RPMI7951 (cell line): Measurements from ENCODE around the gene PLIN4. TPM values are rescaled to one million over a fixed set of nuclear protein-coding genes. Genes with fewer than 3 reads are reported as not detected.

Experiments
- DNase-seq: peaks from one replicate; pipeline ENCODE4 v3.0.0-alpha.2; 2012; ENCODE audit warnings: low read depth
- total RNA-seq: library from RNA; depleted of rRNA; stranded (reverse); fragments of >200 nt; shearing (Covaris generic); gene quantifications from 2 replicates; pipeline ENCODE4 v1.2.3, GENCODE V29; 2014

Gene PLIN4
- total RNA-seq, 1 experiment from 2014 or later: not detected

DNA sequence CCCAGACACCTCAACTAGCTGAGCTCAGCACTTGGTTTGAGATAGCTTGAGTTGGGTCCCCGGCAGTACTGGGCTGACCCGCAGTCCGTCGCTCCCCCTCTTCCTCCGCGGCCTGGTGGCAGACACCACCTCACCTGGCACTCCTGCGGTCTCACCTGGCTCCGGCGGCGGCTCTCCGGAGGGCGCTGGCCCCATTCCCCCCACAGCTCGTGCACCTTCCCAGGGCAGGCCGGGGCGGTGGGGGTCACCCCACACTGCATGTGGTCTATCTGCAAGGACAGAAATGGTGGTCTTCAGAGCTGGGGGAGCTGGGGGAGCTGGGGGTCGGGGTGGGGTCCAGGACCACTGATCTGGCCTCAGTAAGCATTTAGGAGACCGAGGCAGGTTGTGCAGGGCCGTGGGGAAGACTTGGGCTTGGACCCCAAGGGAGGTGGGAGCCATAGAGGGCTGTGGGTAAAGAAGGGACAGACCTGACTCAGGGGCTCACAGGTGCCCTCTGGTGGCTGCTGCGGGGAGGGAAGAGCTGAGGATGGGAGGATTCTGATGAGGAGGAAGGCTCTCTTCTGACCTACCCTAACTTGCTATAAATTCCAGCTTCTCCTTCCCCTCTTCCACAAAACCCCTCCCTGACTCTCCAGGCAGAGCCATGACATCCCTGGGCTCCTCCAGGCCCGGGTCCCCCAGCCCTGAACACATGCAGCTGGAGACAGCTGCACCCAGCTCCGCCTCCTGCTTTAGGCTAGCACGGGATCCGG lies 6.7 kb upstream of the PLIN4 start:
- DNase-seq: peak; percentile 42

DNA sequence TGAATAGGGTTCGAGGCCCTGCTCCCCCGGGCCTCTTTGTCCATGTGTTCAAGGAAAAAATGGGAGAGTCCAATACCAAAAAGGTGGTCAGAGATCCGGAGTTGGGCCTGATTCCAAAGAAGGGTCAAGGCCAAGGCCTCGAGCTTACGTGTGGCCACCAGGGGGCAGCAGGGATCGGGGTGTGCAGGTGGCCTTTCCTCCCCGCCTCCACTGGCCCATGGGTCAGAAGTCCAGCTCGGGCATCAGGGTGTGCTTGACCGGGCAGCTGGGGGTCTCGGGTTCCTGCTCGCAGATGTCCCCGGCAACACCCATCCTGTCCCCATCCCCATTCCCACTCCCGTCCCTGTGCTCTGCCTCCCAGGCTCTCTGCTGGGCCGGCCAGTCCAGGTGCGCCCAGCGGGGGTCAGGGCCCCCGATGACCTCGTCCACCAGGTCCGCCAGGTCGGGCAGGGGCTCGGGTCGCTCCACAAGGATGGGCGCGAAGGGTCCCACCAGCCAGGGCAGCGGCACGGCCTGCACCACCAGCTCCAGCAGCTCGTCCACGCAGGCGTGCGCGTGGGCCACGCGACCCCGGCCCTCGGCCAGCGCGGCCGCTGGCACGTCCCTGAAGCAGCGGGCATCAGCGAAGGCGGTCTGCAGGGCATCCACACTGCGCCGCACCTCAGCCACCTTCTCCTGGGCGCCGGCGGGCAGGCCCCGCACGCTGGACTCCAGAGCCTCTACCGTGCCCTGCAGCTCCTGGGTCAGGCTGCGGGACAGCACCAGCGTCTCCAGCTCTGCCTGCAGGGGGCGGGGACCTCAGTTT lies 5.2 kb upstream of the PLIN4 start:
- DNase-seq: peak; percentile 31

DNA sequence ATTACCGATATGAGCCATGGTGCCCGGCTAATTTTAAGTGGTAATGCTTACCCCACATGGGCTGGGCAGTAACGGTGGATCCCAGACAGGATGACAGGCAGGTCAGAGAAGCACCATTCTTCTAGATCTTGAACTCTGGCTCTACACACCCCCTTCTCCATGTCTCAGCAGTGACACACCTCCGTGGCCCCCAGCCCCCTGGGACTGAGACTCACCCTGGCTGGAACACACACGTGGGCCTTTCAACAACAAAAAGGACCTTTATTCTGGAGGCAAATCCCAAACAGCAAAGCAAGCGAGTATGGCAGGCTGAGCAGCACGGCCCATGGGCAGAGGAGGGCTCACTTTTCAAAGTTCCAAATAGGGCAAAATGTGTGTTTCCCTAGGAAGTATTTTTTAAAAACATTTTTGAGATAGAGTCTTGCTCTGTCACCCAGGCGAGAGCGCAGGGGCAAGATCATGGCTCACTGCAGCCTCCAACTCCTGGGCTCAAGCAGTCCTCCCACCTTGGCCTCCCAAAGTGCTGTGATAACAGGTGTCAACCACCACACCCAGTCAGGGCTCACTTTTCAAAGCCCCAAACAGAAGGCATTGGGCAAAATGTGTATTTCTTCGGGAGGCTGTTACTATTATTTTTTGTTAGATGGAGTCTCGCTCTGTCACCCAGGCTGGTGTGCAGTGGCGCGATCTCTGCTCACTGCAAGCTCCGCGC lies 4.2 kb upstream of the PLIN4 start:
- no peak for DNase-seq

DNA sequence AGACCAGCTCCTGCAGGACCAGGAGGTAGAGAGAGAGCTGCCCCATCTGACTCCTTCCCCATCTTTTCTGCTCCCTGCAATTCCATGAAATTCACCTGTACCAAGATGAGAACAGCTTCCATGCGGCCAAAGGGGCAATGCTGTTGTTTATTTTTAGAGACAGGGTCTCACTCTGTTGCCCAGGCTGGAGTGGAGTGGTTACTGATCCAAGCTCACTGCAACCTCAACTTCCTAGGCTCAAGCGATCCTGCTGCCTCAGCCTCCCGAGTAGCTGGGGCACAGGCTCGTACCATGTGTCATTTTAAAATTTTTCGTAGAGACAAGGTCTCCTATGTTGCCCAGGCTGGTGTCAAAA lies 3.6 kb upstream of the PLIN4 start:
- DNase-seq: no peak

DNA sequence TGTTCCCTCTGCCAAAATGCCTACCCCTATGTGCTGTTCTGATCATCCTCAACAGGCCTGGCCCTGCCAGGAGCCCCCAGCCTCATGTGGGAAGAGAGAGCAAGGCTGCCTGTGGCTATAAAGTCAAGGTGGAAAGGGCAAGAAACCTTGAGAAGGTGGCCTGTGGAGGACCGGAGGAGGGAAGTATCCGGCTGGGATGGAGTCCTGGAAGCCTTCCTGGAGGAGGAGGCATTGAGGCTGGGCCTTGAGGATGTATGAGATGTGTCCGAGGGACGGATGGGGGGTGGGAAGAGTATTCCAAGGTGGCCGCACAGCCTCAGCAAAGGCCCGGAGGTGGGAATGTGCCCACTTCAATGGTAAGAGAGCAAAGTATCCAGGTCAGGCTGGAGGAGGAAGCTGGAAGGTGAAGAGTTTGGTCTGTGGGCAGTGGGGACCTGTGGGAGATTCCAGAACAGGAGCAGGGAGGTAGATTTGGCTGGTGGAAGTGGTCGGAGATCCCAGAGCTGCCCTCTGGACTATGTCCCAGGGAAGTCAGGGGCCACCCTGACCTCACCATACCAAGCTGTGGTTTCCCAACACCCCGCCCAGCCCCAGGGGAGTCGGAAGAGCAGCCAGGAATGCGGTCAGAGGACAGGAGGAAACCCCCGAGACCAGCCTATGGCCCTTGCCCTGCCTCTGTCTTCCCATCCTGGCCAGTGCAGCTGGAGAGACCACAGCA lies 3.0 kb upstream of the PLIN4 start:
- peak; percentile 78 for DNase-seq

DNA sequence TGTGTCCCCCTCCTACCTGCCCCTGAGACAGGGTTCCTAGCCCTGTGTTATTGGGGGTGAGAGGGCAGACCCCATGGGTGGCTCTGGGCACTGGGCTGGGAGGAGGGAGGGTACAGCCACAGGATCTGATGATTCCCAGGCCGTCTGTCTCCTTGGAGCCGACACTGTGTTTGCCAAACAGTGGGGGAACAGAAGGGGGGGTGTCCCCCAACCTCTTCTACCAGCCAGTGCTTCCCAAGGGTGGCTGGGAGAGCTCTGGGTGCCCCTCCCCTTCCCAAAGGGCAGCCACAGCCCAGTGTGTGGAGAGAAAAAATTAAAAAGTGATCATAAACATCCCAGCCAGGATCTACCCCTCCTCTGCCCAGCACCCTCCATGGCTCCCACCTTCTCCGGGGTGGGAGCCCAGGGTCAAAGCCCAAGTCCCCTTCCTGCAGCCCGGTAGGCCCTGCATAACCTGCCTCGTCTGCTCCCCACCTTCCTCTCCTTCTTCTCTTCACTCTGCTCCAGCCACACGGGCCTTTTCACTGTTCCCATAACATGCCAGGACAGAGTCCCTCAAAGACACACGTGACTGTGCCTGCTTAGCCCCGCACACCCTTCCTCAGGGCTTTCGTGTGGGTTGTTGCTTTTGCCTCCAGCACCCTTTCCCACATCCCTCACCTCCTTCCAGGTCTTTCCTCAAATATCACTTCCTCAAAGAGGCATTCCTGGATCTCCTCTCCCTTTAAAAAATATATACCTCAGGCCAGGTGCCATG lies 1.4 kb upstream of the PLIN4 start:
- peak; percentile 29 for DNase-seq

DNA sequence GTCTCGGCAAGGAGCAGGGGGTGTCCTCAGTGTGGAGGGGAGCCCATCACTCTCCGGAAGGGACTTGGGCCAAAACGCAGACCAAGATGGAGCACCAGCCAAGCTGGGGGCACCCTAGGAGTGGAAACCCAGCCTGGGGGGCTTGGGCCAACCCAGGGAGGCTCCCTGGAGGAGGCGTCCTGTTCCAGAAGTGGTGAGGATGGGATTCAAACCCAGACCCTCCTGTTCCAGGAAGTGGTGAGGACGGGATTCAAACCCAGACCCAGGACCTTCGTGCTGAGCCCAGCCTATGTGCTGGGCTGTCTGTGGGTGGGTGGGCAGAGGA lies 848 bp upstream of the PLIN4 start:
- DNase-seq: no peak

DNA sequence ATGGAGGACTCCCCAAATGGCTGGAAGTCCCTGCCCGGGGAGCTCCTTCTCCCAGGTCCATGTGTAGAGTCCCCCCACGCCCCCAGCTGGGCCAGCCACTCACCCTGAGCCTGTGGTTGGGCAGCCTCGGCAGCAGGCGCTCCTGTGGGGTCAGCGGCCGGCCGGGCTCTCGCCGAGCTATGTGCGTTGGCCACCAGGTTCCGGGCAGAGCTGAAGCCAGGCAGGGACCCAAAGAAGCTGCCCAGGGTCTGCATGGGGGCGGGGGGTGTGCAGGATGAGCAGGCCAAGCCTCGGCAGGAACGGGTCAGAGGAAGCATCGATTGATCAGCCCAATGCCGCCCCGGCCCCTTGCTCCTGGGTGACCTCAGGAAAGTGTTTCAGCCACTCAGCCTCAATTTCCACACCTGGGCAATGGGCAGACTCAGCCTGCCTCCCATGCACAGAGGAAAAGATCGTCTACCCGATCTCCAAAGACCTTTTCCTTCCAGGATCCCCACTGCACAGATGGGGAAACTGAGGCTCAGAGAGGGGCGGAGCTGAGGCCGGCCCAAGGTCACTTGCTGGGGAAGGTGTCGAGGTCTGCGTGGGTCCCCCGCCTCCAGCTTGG lies 732 bp downstream of the PLIN4 start:
- no peak for DNase-seq

DNA sequence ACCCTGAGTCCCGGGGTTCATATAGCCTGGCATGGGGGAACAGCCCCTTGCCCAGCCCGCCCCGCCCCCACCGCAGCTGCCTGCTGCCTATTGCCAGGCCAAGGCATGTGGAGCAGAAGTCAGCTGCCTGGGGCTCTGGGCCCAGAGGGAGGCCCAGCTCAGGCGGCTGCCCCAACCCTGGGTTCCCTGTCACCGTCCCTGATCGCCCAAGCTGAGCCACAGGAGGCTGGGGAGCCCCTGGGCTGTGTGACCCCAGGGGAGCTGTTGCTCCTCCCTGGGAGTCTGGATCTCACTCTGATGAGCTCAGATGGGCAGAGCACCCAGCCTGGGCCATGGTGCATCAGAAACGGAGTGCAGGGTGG lies 1.4 kb downstream of the PLIN4 start:
- DNase-seq: no peak

DNA sequence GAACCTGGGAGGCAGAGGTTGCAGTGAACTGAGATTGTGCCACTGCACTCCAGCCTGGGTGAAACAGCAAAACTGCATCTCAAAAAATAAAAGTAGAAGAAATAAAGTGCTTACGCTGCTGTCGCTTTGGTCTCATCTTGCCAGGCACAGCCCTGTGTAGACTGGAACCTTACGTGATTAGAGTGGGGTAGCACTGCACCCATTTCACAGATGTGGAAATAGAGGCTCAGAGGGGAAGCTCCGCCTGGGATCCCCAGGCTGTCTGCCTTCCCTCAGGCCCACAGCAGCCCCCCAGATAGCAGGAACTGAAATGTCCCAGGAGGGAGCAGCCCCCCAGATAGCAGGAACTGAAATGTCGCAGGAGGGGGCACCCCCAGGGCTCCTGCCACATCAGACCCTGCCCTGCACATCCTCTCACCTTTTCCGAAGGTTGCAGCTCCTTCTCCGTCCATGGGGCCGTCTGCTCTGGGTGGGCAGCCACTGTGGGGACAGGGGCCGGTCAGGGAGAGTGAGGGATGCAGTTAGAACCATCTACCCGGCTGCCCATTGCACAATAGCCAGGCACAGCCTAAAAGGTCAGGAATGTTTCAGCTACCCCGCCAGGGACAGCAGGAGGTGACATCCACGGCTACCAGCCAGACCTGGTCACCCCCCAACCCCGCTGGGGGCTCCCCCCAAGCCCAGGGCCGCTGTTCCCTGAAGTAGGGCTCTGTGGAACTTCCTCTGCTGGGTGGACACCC lies 1.9 kb downstream of the PLIN4 start:
- no peak for DNase-seq

DNA sequence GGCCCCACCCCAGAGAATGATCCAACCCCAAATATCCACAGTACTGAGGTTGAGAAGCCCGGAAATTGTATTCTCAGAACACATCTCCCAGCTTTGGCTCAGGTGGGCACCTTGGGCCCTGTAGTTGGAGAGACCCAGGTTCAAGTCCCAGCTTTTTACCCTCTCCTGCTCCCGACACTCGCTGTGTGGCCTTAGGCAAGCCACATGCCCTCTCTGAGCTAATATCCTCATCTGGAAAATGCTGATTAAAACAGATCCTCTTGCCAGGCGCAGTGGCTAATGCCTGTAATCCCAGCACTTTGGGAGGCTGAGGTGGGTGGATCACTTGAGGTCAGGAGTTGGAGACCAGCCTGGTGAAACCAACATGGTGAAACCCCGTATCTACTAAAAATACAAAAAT lies 2.6 kb downstream of the PLIN4 start:
- DNase-seq: no peak

DNA sequence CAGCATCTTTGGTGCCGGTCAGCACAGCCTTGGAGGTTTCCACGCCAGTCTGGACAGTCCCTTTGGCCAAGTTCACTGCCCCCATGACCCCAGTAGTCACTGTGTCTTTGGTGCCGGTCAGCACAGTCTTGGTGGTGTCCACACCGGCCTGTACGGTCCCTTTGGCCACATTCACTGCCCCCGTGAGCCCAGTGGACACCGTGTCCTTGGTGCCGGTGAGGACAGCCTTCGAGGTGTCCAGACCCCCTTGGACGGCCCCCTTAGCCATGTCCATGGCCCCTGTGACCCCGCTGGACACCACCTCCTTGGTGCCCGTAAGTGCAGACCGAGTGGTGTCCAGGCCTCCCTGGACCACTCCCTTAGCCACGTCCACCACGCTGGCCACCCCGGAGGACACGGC lies 5.0 kb downstream of the PLIN4 start:
- no peak for DNase-seq

DNA sequence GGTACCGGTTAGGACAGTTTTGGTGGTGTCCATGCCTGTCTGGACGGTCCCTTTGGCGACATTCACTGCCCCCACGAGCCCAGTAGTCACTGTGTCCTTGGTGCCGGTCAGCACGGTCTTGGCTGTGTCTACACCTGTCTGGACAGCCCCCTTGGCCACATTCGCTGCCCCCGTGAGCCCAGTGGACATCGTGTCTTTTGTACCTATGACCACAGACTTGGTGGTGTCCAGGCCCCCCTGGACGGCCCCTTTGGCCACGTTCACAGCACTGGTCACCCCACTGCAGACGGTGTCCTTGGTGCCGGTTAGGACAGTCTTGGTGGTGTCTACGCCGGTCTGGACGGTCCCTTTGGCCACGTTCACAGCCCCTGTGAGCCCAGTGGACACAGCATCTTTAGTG lies 6.2 kb downstream of the PLIN4 start:
- no peak for DNase-seq

DNA sequence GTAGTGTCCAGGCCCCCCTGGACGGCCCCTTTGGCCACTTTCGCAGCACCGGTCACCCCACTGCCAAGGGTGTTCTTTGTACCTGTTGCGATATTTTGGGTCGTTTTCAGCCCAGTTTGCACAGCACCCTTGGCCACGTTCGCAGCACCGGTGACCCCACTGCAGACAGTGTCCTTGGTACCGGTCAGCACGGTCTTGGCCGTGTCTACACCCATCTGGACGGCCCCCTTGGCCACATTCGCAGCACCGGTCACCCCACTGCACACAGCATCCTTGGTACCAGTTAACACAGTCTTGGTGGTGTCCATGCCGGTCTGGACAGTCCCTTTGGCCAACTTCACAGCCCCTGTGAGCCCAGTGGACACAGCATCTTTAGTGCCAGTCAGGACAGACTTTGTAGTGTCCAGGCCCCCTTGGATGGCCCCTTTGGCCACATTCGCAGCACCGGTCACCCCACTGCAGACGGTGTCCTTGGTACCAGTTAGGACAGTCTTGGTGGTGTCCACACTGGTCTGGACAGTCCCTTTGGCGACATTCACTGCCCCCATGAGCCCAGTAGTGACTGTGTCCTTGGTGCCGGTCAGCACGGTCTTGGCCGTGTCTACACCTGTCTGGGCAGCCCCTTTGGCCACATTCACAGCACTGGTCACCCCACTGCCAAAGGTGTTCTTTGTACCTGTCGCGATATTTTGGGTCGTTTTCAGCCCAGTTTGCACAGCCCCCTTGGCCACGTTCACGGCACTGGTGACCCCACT lies 6.8 kb downstream of the PLIN4 start:
- no peak for DNase-seq

DNA sequence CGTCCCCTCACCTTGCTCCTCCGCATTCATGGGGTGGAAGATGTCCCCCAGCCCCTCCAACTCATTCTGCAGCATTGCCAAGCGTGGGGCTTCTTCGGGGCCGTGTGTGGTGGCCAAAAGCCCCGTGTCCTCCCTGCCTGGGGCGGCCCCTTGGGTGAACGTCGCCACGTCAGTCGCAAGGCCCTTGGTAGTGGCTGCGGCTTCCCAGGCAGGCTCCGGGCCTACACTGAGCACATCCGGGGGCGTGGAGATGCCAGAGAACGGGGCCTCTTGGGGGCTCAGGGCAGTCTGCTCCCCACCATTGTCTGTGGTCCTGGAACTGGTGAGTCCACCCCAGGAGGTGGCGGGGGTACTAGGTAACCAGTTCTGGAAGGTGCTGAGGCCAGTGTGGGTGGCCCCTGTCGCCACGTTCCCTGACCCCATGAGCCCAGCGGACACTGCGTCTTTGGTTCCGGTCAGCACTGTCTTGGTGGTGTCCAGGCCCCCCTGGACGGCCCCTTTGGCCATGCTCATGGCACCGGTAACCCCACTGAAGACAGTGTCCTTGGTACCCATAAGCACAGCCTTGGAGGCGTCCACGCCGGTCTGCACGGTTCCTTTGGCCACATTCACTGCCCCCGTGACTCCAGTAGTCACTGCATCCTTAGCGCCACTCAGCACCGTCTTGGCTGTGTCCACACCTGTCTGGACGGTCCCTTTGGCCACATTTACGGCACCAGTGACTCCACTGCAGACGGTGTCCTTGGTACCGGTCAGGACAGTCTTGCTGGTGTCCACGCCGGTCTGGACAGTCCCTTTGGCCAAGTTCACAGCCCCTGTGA lies 7.6 kb downstream of the PLIN4 start:
- no peak for DNase-seq

DNA sequence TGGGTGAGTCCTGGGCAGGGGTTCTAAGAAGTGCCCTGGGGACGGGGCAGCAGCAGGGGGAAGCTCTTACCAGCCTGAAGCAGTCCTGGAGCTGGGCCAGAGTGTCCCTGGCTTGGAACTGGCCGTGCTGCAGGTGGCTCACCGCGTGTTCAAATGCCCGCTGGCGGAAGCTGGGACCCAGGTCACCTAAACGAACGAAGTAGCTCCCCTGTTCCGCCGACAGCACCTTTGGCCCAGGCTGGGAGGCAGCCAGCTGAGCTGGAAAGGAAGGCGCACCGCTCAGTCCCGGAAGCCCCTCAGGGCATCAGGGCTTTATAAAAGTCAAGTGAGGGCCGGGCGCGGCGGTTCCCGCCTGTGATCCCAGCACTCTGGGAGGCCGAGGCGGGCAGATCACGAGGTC lies 9.6 kb downstream of the PLIN4 start:
- DNase-seq: peak; percentile 47

DNA sequence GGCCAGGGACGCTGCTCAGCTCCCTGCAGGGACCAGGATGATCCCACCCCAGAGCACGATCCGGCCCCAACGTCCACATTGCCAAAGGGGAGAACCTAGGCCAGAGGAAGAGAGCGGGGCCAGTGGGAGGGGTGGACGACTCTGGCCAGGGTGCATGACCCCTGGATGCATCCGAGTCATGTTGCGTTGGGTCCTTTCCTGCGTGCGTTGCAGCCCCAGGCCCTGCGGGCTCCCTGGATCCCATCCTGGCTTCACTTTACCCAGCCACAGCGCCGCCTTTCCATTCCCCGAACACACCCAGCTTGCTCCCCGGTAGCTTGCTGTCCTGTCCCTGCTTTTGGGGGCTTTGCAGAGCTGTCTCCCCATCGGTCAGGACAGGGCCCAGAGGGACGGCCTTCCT lies 10.5 kb downstream of the PLIN4 start:
- no peak for DNase-seq

DNA sequence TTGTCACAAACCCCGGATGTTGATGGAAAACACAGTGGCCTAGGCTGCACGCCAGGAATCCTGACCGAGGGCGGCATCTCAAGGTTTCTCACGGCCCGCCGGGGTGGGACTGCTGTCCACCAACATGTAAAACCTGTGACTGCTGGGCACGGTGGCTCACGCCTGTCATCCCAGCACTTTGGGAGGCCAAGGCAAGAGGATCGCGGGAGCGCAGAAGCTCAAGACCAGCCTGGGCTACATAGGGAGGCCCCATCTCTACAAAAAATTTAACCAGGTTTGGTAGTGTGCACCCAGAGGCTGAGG lies 11.2 kb downstream of the PLIN4 start:
- no peak for DNase-seq
